Spleen (tissue), 11 donors: ENCODE measurements around the gene TEAD3. TPM values are rescaled to one million over a fixed set of nuclear protein-coding genes. Genes with fewer than 3 reads are reported as not detected.

Experiments
- DNase-seq: peaks from one replicate; pipeline ENCODE4 v3.0.0-alpha.2; 2020
- H3K27ac ChIP-seq, 8 donors: fragments of 200-600 bp; sonication (generic) in 7 of 8; 1 replicate in 4 of 8; 2 replicates in 4 of 8; pipeline versions ENCODE4 v1.5.0 to v1.8.0; 2016 to 2021; ENCODE audit warnings: inconsistent platforms in 4 of 8, mild to moderate bottlenecking in 4 of 8, moderate library complexity in 1 of 8
- H3K27me3 ChIP-seq, 7 donors: fragments of 200-600 bp; sonication (generic) in 6 of 7; replicated peaks in 1 of 7; 1 replicate in 4 of 7; 2 replicates in 3 of 7; pipeline versions ENCODE4 v1.5.0 to v1.8.0; 2016 to 2021; ENCODE audit warnings: inconsistent platforms in 3 of 7, mild to moderate bottlenecking in 1 of 7
- H3K36me3 ChIP-seq, 6 donors: fragments of 200-600 bp; sonication (generic) in 5 of 6; 1 replicate in 4 of 6; 2 replicates in 2 of 6; pipeline versions ENCODE4 v1.5.0 to v1.8.0; 2016 to 2021; ENCODE audit warnings: inconsistent platforms in 2 of 6
- H3K4me1 ChIP-seq, 6 donors: fragments of 200-600 bp; sonication (generic) in 5 of 6; 1 replicate in 3 of 6; 2 replicates in 3 of 6; pipeline versions ENCODE4 v1.5.0 to v1.8.0; 2016 to 2021; ENCODE audit warnings: inconsistent platforms in 3 of 6
- H3K4me3 ChIP-seq, 8 donors: fragments of 200-600 bp; sonication (generic) in 7 of 8; 1 replicate in 4 of 8; 2 replicates in 4 of 8; pipeline versions ENCODE4 v1.5.0 to v1.8.0; 2016 to 2021; ENCODE audit warnings: inconsistent platforms in 4 of 8, mild to moderate bottlenecking in 4 of 8, moderate library complexity in 2 of 8
- H3K9me3 ChIP-seq, 8 donors: fragments of 200-600 bp; sonication (generic) in 7 of 8; 1 replicate in 4 of 8; 2 replicates in 4 of 8; pipeline versions ENCODE4 v1.5.0 to v1.8.0; 2016 to 2021; ENCODE audit warnings: inconsistent platforms in 4 of 8
- CTCF ChIP-seq, 11 experiments: fragments of 200-600 bp in 7 of 11; fragments of 450-650 bp in 4 of 11; sonication (generic) in 4 of 11; IDR thresholded peaks in 8 of 11; conservative IDR thresholded peaks in 3 of 11; 1 replicate in 7 of 11; 2 replicates in 4 of 11; pipeline versions ENCODE4 v1.4.0 to v1.8.0; 2016 to 2021; ENCODE audit warnings: antibody characterized with exemption in 11 of 11, inconsistent platforms in 4 of 11, mild to moderate bottlenecking in 1 of 11
- POLR2A ChIP-seq, 3 donors: fragments of 450-650 bp; IDR thresholded peaks; one replicate each; pipeline ENCODE4 v1.5.1; 2017; ENCODE audit warnings: antibody characterized with exemption in 3 of 3, mild to moderate bottlenecking in 1 of 3
- POLR2AphosphoS5 ChIP-seq, 3 donors: sonication (generic); formaldehyde crosslinking; IDR thresholded peaks; one replicate each; pipeline ENCODE4 v1.5.1; 2017; ENCODE audit warnings: antibody characterized with exemption in 3 of 3
- WGBS, 5 donors: extraction: QIAGEN DNeasy Blood & Tissue Kit in 3 of 5; methylation state at CpG; one replicate each; pipeline versions ENCODE4 v1.1.5 to v1.1.7; 2013 to 2018; 5-methylcytosine and 5-hydroxymethylcytosine counted together
- intact Hi-C: fragments of 100-400 bp; cut with DNase I; formaldehyde crosslinking; loops from one replicate; pipeline ENCODE4 v1.15.0; 2023; ENCODE audit warnings: low total_unique reads
- polyA plus RNA-seq, 3 donors: library from polyadenylated mRNA; stranded (reverse); fragments of 200-250 nt; gene quantifications; one replicate each; pipeline ENCODE4 v1.2.1, GENCODE V29; 2013
- total RNA-seq, 7 donors: library from RNA; depleted of rRNA in 3 of 7; stranded (reverse); fragments of >200 nt in 3 of 7; fragmentation: NEBNext Ultra II Directional in 4 of 7; extraction: Animal tissue kit (Norgen Biotek cat#: 25700) in 4 of 7; gene quantifications; one replicate each; pipeline versions ENCODE4 v1.1.0 to v1.2.1, GENCODE V29; 2016 to 2021
- donor health status: healthy with polysubstance abuse.
- donor health status: DM: no; HTN: no; CAD: no; lungs with moderate emphysema.
- donor health status: DM: no; HTN: no; CAD: no.
- donor health status: Bipolar disorder and iron deficiency.
- donor health status: healthy.
- donor health status: DM: no; HTN: no; CAD: no.
- donor health status: DM: yes; HTN: yes; CAD: no.

Gene TEAD3
- total and polyA plus RNA-seq, 10 donors: 2.5 to 15.2 (median 7.2) TPM

- Histone ChIP-seq H3K4me3 (no peak overlapping the region), H3K36me3 (no peaks in the 10 kb centered on the region), H3K27ac (no peak overlapping the region), H3K4me1 (peaks cover 0 to 11% (median 2%) of the 10 kb centered on the region in 6 donors), H3K9me3 (no peaks in the 10 kb centered on the region), H3K27me3 (peaks cover 0 to 54% (median 16%) of the 10 kb centered on the region in 7 donors)
- 51 to 70% (median 56%) methylated on average over 7 of the region's 7 CpGs for WGBS, 5 donors
- TF ChIP-seq POLR2AphosphoS5 (IDR thresholded peaks at IDR 0.05): no peak
- TF ChIP-seq CTCF (IDR thresholded peaks at IDR 0.05 in 8 of 11, conservative IDR thresholded peaks at IDR 0.05 in 3 of 11): no peak
- no peak for TF ChIP-seq POLR2A (IDR thresholded peaks at IDR 0.05)
- DNase-seq: no peak
- intact Hi-C loops: no loop called here
These were observed 14.2 kb upstream of the TEAD3 start for GRCh38 chr6:35510916-35511561.

- Histone ChIP-seq H3K4me1 (peaks cover 0 to 11% (median 2%) of the 10 kb centered on the region in 6 donors), H3K4me3 (no peak overlapping the region), H3K27ac (no peak overlapping the region), H3K27me3 (peaks cover 0 to 79% (median 18%) of the 10 kb centered on the region in 7 donors), H3K36me3 (no peaks in the 10 kb centered on the region), H3K9me3 (no peaks in the 10 kb centered on the region)
- DNase-seq: no peak
- intact Hi-C loops: no loop called here
- WGBS, 5 donors: 45 to 75% (median 72%) methylated on average over 5 of the region's 5 CpGs
- TF ChIP-seq POLR2AphosphoS5 (IDR thresholded peaks at IDR 0.05) (no peak), POLR2A (IDR thresholded peaks at IDR 0.05) (no peak), CTCF (IDR thresholded peaks at IDR 0.05 in 8 of 11, conservative IDR thresholded peaks at IDR 0.05 in 3 of 11) (no peak)
These were observed 11.7 kb upstream of the TEAD3 start for GRCh38 chr6:35508542-35508941.

DNA sequence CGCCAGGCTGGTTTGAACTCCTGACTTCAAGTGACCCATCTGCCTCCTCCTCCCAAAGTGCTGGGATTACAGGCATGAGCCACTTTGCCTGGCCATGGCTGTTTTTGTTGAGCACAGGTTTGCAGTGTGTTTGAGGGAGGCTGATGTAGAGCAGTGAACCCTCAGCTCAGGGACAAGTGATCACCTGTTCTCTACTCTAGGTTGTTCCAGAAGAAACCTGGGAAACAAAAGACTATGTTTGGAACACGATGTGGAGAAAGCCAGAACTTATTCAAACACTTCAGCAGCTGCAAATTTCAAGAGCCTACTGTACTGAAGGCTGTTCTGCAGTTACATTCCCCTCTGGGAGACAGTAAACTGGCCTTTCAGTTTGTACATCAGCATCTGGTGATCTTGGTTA is 11.1 kb upstream of the TEAD3 start:
- WGBS, 5 donors: 58 to 84% (median 73%) methylated on average over 2 of the region's 2 CpGs
- H3K27ac ChIP-seq: no peak overlapping the region
- intact Hi-C loops: no loop called here
- no peak for DNase-seq
- no peaks in the 10 kb centered on the region for H3K9me3 ChIP-seq
- peaks cover 0 to 79% (median 23%) of the 10 kb centered on the region in 7 donors for H3K27me3 ChIP-seq
- H3K36me3 ChIP-seq: no peaks in the 10 kb centered on the region
- H3K4me1 ChIP-seq: peaks cover 0 to 11% (median 2%) of the 10 kb centered on the region in 6 donors
- H3K4me3 ChIP-seq: no peak overlapping the region
- no peak for TF ChIP-seq POLR2A (IDR thresholded peaks at IDR 0.05)
- no peak for TF ChIP-seq CTCF (IDR thresholded peaks at IDR 0.05 in 8 of 11, conservative IDR thresholded peaks at IDR 0.05 in 3 of 11)
- no peak for TF ChIP-seq POLR2AphosphoS5 (IDR thresholded peaks at IDR 0.05)

- peaks cover 0 to 79% (median 22%) of the 10 kb centered on the region in 7 donors for H3K27me3 ChIP-seq
These were observed 10.3 kb upstream of the TEAD3 start for GRCh38 chr6:35507221-35507620.

More at GRCh38 chr6:35507221-35507620, 10.3 kb upstream of the TEAD3 start:
- Histone ChIP-seq H3K27ac (no peak overlapping the region), H3K4me1 (peaks cover 0 to 10% (median 2%) of the 10 kb centered on the region in 6 donors), H3K4me3 (no peak overlapping the region), H3K36me3 (no peaks in the 10 kb centered on the region), H3K9me3 (no peaks in the 10 kb centered on the region)
- WGBS, 5 donors: 90 to 98% (median 95%) methylated on average over 2 of the region's 2 CpGs
- TF ChIP-seq POLR2AphosphoS5 (IDR thresholded peaks at IDR 0.05): no peak
- no peak for TF ChIP-seq CTCF (IDR thresholded peaks at IDR 0.05 in 8 of 11, conservative IDR thresholded peaks at IDR 0.05 in 3 of 11)
- no peak for TF ChIP-seq POLR2A (IDR thresholded peaks at IDR 0.05)
- no peak for DNase-seq
- intact Hi-C loops: no loop called here
